Activated T-cell treated with anti-CD3 and anti-CD28 coated beads, Interleukin-2, amount 50 U/mL, for 48 hours (primary cell): ENCODE data around the gene WRAP53.

Experiments used
- DNase-seq, 2 experiments: peaks; one replicate each; pipeline ENCODE4 v3.0.0-alpha.2; 2020

Gene WRAP53

DNA sequence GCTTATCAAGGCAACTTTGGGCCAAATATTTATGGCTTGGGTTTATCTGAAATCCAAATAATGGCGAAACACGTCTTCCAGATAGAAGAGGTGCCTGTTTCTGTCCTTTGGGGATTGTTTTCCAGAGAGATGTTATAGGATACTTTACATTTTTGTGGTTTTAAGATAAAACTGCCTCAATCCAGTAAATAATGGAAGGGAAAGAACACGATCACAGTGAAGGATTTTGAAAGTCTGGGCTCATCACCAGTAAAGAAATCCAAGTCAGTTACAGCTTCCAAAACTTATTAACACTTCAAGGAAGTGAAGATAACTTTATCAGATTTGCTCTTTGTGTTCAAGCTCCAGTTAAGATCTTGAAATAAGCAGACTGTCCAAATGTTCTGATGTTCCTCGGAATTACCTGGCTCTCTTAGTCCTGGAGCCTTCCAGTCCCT is 59.4 kb downstream of the WRAP53 start:
- DNase-seq, result no peak

DNA sequence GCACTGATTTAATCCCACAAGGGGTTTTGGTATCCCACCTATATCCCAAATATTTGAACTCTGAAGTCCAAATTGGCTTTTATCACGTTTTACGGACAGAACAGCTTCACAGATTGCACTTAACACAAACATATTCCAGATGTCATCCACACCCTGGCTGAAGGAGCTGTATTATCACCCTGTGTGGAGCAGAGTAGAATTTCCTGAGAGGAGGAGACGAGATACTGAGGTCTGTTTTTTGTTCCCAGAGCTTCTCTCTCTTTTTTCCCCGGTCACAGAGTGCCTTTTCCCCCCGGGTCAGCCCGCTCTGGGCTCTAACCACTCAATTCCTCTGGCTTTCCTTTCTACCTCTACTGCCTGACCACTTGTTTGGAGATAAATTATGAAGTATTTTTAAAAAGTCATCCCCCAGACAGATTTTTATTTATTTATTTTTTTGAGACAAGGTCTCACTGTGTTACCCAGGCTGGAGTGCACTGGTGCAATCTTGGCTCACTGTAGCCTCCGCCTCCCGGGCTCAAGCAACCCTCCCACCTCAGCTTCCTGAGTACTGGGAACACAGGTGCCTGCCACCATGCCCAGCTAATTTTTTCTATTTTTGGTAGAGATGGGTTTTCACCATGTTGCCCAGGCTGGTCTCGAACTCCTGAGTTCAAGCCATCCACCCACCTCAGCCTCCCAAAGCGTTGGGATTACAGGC is 59.9 kb downstream of the WRAP53 start:
- no peak for DNase-seq

- DNase-seq, result no peak
These were observed 62.1 kb downstream of the WRAP53 start for GRCh38 chr17:7750321-7750821.
